GM18909 (cell line): ENCODE results near the gene USP40.
"Not testable (repeated sequence)": the region's sequence is repeated elsewhere in the genome, so short reads cannot be mapped to it uniquely, and the experiment has no call there.

Experiments
- ATAC-seq: cut with Tn5 transposase; IDR thresholded peaks from one replicate; pipeline ENCODE4 v1.9.1; 2021; ENCODE audit warnings: mild to moderate bottlenecking; ENCODE audit not compliant: unreplicated experiment, poor library complexity

Gene USP40, protein sequence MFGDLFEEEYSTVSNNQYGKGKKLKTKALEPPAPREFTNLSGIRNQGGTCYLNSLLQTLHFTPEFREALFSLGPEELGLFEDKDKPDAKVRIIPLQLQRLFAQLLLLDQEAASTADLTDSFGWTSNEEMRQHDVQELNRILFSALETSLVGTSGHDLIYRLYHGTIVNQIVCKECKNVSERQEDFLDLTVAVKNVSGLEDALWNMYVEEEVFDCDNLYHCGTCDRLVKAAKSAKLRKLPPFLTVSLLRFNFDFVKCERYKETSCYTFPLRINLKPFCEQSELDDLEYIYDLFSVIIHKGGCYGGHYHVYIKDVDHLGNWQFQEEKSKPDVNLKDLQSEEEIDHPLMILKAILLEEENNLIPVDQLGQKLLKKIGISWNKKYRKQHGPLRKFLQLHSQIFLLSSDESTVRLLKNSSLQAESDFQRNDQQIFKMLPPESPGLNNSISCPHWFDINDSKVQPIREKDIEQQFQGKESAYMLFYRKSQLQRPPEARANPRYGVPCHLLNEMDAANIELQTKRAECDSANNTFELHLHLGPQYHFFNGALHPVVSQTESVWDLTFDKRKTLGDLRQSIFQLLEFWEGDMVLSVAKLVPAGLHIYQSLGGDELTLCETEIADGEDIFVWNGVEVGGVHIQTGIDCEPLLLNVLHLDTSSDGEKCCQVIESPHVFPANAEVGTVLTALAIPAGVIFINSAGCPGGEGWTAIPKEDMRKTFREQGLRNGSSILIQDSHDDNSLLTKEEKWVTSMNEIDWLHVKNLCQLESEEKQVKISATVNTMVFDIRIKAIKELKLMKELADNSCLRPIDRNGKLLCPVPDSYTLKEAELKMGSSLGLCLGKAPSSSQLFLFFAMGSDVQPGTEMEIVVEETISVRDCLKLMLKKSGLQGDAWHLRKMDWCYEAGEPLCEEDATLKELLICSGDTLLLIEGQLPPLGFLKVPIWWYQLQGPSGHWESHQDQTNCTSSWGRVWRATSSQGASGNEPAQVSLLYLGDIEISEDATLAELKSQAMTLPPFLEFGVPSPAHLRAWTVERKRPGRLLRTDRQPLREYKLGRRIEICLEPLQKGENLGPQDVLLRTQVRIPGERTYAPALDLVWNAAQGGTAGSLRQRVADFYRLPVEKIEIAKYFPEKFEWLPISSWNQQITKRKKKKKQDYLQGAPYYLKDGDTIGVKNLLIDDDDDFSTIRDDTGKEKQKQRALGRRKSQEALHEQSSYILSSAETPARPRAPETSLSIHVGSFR

DNA sequence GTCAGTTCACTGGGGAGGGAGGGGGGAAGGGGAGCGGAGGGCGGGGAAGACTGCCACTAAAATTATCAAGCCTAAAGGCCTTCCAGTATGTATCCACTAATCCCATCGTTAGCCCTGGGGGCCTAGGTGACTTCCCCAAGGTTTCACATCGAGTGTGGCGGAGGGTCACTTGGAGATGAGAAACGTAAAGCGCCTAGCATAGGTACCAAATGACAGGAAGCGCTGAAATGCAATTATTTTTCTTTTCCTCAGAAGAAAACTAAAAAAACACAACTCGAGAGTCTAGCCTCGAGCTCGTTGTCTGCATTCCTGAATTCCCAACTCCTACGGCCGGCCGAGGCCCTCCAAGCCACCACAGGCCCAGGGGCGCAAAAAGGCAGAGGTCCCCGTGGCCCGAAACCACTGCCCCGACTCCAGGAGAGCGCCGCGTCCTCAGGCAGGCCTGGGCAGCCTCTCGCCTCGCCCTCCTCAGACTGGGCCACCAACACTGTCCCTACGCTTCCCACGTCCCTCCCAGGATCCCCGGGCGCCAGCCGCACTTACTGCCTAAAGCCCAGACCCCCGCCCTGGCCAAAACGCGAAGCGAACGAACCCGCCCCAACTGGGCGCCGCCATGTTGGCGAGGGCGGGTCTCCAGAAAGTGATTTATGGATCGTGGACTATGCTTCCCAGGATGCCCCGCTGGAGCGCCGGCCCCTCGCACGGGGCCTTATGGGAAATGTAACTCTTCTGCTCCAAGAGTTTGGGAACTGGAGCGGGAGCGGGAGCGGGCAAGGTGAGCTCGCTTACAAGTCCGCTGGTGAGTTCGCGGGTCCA, at the start of gene USP40:
Gene USP40 (minus strand): TSS at position 642 of the 816 bp plus-strand sequence. CDS start 1,228 bp downstream, outside the sequence.
- peak; percentile 83 for ATAC-seq

DNA sequence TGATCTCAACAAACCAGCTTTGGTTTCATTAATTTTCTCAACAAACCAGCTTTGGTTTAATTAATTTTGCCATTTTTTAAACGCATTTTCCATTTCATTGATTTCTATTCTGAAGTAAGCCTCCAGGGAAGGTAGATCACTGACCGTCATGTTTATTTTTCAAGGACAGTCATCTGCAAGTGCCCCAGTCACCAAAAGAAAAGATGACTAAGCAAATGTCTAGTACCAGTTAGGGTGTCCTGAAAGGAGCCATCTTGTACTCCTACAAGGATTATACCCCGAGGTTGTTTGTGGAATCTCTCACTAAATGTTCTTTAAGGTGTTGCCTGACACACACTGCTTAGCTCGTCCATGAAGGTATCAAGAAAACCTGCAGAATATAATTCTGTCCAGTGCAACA, 44.7 kb upstream of the USP40 start:
- no peak for ATAC-seq

DNA sequence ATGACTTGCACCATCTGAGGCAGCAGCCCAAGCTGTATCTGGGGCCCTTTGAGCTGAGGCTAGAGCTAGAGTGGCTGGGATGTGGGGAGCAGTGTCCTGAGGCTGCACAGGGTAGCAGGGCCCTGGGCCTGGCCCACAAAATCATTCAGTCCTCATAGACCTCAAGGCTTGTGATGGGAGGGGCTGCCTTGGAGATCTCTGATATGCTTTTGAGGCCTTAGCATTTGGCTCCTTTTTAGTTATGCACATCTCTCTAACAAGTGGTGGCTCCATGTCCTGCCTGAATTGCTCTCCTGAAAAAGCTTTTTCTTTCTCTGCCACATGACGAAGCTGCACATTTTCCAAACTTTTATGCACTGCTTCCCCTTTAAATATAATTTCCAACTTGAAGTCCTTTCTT, 39.1 kb upstream of the USP40 start:
- no peak for ATAC-seq

DNA sequence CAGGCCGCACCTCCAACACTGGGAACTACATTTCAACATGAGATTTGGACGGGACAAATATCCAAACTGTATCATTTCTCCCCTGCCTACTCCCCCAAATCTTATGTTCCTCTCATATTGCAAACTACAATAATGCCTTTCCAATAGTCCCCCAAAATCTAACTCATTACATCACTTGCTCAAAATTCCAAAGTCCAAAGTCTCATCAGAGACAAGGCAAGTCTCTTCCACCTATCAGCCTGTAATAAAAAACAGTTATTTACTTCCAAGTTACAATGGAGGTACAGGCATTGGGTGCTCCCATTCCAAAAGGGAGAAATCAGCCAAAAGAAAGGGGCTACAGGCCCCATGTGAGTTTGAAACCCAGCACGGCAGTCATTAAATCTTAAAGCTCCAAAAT, 38.2 kb upstream of the USP40 start:
- no peak for ATAC-seq

DNA sequence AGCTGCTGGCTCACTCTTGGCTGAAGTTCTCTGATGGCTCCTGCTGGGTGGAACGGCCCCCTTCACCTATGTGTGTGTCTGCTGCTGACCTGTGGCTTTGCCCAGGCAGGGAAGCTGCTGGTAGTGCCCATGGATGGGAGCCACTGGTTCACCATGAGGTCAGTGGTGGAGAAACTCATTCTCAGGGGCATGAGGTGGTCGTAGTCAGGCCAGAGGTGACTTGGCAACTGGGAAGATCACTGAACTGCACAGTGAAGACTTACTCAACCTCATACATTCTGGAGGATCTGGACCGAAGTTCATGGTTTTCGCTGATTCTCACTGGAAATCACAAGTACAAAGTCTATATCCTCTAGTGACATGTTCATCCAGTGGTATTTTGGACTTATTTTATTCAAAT, 36.9 kb upstream of the USP40 start:
- ATAC-seq, result no peak

DNA sequence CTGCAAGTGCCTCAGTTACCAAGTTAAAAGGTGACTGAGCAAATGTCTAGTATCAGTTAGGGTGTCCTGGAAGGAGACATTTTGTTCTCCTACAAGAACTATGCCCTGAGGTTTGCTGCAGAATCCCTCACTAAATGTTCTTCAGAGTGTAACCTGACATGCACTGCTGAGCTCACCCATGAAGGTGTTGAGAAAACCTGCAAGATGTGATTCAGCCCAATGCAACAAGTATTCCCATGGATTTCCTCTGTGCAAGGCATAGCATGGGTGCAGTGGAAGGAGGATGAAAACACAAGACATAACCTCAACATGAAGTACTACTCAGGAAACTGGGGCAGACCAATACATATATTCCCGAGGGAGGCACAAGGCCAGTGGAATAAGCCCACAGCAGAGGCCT, 35.5 kb upstream of the USP40 start:
- no peak for ATAC-seq

DNA sequence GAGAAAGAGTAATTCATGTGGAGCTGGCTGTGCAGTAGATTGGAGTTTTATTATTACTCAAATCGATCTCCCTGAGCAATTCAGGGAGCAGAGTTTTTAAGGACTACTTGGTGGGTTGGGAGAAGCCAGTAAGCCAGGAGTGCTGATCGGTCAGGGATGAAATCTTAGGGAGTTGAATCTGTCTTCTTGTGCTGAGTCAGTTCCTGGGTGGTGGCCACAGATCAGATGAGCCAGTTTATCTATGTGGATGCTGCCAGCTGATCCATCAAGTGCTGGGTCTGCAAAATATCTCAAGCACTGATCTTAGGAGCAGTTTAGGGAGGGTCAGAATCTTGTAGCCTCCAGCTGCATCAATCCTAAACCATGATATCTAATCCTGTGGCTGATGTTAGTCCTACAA, 33.8 kb upstream of the USP40 start:
- ATAC-seq, result no peak

DNA sequence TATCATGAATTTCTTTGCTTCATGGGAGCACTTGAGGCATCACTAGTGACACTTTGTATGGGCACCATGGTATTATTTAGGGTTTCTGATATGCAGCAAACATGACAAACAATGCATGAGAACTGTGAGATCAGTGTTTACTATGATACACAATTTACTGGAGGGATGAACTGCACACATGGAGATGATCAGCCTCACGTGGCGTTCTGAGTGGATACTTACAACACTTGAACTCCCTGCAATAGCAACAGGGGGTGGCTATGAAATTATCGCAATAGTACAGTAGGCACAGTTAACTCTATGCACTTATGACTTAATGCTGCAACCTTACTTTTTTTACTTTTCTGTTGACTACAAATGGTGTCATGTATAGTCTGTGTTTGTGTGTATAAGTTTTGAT, 32.4 kb upstream of the USP40 start:
- ATAC-seq, result no peak

DNA sequence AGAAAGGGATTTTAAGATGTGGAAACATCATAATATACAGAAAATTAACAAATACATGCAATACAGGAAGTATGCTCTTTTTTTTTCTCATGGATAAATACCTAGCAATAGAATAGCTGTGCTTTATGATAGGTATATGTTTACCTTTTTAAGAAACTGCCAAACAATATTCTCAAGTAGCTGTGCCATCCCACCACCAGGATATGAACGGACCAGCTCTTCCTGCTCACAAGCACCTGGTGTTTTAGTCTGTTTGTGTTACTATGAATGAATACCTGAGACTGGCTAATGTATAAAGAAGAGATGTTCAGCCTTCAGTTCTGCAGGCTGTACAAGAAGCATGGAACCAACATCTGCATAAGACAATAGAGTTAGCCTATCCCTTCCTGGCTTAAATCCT, 30.9 kb upstream of the USP40 start:
- ATAC-seq, result no peak

DNA sequence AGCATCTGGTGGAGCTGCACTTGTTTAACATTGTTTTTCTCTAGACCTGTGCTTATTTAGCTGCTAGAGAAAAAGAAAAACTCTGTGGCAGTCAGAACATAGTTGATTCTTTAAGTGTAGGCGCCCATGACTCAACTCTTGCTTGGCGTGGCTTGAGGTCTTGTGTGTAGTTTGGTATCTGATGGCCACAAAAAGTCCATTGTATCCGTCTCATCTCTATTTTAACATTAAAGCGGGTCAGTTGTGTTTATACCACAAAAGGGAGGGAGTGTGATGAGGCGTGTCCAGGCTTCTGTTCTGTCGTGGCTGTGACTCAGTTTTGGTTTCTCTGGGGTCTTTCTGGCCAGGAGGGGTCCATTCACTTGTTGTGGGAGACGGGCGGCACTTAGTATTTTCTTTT, 26.6 kb upstream of the USP40 start:
- ATAC-seq, result no peak

DNA sequence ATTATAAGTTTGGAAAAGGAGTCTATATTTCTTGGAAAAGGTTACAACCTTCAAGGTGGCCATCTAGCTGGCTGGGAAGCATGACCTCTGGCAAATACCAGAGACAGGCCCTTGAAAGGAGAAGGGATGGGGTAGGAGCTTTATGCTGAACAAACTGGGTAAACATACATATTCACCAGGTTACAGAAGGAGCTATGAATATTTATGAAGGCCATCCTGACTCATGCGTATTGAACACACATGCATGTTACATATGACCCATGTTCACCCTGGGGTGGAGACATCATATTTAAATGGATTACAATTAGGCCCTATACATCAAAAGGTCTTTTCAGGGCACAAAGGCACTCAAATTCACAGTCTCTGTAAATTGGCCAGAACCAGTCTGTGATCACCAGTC, 26.1 kb upstream of the USP40 start:
- ATAC-seq, result not testable (repeated sequence)

DNA sequence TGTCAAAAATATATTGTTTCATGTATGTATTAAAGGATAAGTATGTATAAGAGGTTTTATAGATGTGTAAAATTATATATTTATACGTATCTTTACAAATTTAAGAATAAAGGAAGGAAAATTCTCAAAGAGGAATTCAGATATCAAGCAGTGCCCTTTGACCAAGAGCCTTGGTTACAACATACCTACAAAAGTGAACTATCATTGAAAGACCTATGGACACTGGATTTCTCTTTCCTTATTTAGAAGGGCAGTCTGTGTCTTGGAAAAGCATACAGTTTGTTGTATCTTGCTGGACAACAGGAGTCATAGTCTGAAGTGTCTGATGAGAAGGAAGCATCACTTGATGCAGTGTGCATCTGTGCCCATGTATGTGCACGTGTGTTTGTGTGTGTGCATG, 21.8 kb upstream of the USP40 start:
- no peak for ATAC-seq

DNA sequence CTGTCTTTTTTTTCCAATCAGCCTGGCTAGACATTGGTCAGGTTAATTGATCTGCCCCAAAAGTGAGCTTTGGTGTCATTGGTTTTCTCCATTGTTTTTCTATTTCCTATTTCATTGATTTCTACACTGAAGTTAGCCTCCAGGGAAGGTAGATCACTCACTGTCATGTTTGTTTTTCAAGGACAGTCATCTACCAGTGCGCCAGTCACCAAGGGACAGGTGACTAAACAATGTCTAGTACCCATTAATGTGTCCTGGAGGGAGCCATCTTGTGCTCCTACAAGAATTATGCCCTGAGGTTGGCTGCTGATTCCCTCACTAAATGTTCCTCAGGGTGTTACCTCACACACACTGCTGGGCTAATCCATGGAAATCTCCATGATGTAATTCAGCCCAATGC, 17.6 kb upstream of the USP40 start:
- no peak for ATAC-seq

DNA sequence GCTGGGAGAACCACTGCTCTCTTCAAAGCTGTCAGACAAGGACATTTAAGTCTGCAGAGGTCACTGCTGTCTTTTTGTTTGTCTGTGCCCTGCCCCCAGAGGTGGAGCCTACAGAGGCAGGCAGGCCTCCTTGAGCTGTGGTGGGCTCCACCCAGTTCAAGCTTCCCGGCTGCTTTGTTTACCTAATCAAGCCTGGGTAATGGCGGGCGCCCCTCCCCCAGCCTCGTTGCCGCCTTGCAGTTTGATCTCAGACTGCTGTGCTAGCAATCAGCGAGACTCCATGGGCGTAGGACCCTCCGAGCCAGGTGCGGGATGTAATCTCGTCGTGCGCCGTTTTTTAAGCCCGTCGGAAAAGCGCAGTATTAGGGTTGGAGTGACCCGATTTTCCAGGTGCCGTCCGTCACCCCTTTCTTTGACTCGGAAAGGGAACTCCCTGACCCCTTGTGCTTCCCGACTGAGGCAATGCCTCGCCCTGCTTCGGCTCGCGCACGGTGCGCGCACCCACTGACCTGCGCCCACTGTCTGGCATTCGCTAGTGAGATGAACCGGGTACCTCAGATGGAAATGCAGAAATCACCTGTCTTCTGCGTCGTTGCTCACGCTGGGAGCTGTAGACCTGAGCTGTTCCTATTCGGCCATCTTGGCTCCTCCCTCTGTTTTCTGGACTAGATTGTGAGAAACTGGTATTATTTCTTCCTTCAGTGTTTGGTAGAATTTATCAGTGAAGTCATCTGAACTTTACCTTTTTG, 16.8 kb upstream of the USP40 start:
- not testable (repeated sequence) for ATAC-seq

DNA sequence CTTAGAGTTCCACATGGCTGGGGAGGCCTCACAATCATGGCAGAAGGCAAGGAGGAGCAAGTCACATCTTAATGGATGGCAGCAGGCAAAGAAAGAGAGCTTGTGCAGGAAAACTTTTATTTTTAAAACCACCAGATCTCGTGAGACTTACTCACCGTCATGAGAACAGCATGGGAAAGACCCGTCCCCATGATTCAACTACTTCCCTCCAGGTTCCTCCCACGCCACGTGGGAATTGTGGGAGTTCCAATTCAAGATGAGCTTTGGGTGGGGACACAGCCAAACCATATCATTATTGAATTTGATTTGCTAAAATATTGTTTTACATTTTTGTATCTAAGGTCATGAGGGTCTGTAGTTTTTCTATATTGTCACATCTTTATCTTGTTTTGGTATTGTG, 10.8 kb upstream of the USP40 start:
- ATAC-seq, result not testable (repeated sequence)

DNA sequence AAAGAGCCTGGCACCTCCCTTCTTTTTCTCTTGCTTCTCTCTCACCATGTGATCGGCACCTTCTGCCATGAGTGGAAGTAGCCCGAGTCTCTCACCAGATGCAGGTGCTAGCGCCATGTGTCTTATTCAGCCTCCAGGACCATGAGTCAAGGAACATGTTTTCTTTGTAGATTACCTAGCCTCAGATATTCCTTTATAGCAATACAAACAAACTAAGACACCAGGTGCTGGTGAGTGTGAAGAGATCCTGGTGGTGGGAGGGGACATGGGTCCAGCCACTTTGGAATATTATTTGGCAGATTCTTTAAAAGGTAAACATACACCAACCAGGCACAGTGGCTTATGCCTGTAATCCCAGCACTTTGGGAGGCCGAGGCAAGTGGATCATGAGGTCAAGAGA, 5.9 kb upstream of the USP40 start:
- no peak for ATAC-seq

DNA sequence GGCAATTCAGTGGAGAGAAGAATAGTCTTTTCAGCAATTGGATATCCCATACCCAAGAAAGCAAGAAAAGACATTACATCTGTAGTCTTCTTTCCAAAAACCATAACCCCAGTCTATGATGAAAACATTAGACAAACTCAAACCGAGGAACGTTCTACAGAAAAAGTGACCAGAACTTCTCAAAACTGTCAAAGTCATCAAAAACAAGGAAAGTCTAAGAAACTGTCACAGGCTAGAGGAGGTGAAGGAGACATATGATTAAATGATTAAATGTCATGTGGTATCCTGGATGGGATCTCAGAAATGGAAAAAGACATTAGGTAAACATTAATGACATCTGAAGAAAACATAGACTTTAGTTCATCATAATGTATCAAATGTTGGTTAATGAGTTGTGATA, 4.9 kb upstream of the USP40 start:
- ATAC-seq, result no peak

DNA sequence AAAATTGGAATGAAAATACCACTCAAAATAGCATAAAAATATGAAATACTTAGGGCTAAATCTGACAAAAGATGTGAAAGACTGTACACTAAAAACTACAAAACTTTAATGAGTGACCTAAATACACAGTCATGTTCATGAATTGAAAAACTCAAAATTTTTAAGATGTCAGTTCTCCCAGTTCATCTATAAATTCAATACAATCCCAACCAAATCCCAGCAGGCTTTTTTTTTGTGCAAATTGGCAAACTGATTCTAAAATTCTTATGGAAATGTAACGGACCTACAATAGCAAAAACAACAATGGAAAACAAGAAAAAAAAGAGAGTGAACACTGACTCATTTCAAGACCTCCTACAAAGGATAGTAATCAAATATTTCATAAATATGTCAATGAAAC, 4.4 kb upstream of the USP40 start:
- no peak for ATAC-seq

DNA sequence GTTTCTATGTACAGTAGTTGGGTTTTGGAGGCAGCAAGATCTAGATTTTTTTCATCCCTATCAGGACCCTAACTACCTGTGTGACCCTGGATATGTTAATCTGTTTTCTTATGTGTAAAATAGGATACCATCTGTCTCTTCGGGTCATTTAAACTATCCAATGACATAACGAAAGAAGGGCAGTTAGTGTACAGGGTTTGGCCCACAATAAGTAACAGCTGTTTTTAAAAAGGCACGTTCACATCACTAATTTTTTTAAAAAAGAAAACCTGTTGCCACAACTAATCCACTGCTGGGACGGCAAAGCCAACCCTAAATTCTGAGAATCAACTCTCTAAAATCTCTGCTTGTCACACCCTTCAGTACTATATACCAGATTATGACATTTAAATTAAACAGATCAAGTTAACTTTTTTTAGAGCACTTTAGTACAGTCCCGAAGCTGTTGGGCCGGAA, 869 bp downstream of the USP40 start:
- peak; percentile 50 for ATAC-seq
